Measurements from ENCODE around the gene UBE2D2. TPM values are rescaled to one million over a fixed set of nuclear protein-coding genes. Genes with fewer than 3 reads are reported as not detected.

Gene UBE2D2
- total and polyA plus RNA-seq, 11 donors: 84.6 to 148 (median 128) TPM

- Histone ChIP-seq H3K27ac (peak overlapping the region; percentile 54 to 98 (median 92)), H3K4me1 (peaks cover 42 to 99% (median 90%) of the 10 kb centered on the region in 12 donors), H3K27me3 (no peaks in the 10 kb centered on the region), H3K9me3 (no peaks in the 10 kb centered on the region), H3K36me3 (no peaks in the 10 kb centered on the region), H3K4me3 (peak overlapping the region in 6 of 12 donors; percentile 4 to 46 (median 44))
- DNase-seq: peak in 2 of 5 donors; percentile 59 to 64
- TF ChIP-seq CTCF (IDR thresholded peaks at IDR 0.05): no peak
- no peak for TF ChIP-seq POLR2A (IDR thresholded peaks at IDR 0.05)
- intact Hi-C loops (cut with DNase I): no loop called here
- WGBS, 4 donors: 31 to 43% (median 37%) methylated on average over 5 to 14 of the region's 14 CpGs
- ATAC-seq: peak in 1 of 4 donors; percentile 4
These were observed 97.4 kb downstream of the UBE2D2 start for GRCh38 chr5:139658501-139658927.

GRCh38 chr5:139658928-139659667 is 98.0 kb downstream of the UBE2D2 start:
- intact Hi-C loops (cut with DNase I): no loop called here
- Histone ChIP-seq H3K9me3 (no peaks in the 10 kb centered on the region), H3K4me1 (peaks cover 38 to 99% (median 89%) of the 10 kb centered on the region in 12 donors), H3K27ac (peak overlapping the region; percentile 75 to 98 (median 92)), H3K36me3 (peaks cover 0 to under 1% (median 0%) of the 10 kb centered on the region in 9 donors), H3K27me3 (no peaks in the 10 kb centered on the region), H3K4me3 (peak overlapping the region in 11 of 12 donors; percentile 10 to 51 (median 41))
- 5 to 12% (median 8%) methylated on average over 10 to 15 of the region's 15 CpGs for WGBS, 4 donors
- DNase-seq: peak in 4 of 5 donors; percentile 71 to 81 (median 76)
- peak in 3 of 4 donors; percentile 2 to 33 (median 14) for ATAC-seq
- TF ChIP-seq POLR2A (IDR thresholded peaks at IDR 0.05) (peak in 1 of 2 donors; percentile 25), CTCF (IDR thresholded peaks at IDR 0.05) (no peak)

GRCh38 chr5:139659695-139660101 is 98.6 kb downstream of the UBE2D2 start:
- intact Hi-C loops (cut with DNase I): no loop called here
- H3K27me3 ChIP-seq: no peaks in the 10 kb centered on the region
- peaks cover 38 to 99% (median 89%) of the 10 kb centered on the region in 12 donors for H3K4me1 ChIP-seq
- peak overlapping the region in 11 of 12 donors; percentile 10 to 51 (median 41) for H3K4me3 ChIP-seq
- ATAC-seq (no peak), DNase-seq (peak in 2 of 5 donors; percentile 35 to 61)
- peak overlapping the region; percentile 75 to 98 (median 92) for H3K27ac ChIP-seq
- TF ChIP-seq CTCF (IDR thresholded peaks at IDR 0.05) (no peak), POLR2A (IDR thresholded peaks at IDR 0.05) (no peak)
- H3K36me3 ChIP-seq: peaks cover 0 to 4% (median 0%) of the 10 kb centered on the region in 9 donors
- 5 to 13% (median 13%) methylated on average over 12 to 13 of the region's 13 CpGs; no CpG with 5 or more reads in 1 of the 4 donors for WGBS, 4 donors
- no peaks in the 10 kb centered on the region for H3K9me3 ChIP-seq

All from heart left ventricle (tissue), 16 donors.